HG02678 (cell line): ENCODE measurements around the gene FGF12.

ENCODE experiments used
- ATAC-seq: cut with Tn5 transposase; IDR thresholded peaks from one replicate; pipeline ENCODE4 v1.9.1; 2021; ENCODE audit warnings: mild to moderate bottlenecking, moderate library complexity; ENCODE audit not compliant: unreplicated experiment

FGF12 gene

DNA sequence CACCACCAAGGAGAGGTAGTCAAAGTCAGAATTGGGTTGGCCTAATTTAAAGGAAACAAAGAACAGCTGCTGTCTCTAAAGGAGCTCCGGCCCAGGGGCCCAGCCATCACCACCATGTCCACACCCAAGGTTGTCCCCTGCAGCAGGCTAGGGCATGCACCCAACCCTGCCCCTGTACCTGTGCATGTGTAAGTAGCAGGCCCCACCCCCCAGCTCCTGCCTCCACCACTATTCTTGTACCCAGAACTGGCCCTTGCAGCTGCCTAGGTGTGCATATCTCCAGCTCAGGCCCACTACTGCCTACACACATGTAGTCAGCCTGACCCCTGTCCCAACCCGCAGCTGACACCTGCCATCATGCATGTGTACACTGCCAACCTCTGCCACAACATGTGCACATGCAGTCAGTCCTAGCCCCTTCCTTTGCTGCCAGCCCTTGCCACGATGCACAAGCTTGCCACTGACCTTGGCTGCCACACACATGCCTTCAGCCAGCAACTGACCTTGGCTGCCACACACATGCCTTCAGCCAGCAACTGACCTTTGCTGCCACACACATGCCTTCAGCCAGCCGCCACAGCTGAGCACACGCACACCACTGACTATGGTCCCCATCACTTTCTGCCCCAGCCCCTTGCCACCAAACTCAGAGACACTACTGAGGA lies 39.7 kb downstream of the FGF12 start:
- no peak for ATAC-seq

DNA sequence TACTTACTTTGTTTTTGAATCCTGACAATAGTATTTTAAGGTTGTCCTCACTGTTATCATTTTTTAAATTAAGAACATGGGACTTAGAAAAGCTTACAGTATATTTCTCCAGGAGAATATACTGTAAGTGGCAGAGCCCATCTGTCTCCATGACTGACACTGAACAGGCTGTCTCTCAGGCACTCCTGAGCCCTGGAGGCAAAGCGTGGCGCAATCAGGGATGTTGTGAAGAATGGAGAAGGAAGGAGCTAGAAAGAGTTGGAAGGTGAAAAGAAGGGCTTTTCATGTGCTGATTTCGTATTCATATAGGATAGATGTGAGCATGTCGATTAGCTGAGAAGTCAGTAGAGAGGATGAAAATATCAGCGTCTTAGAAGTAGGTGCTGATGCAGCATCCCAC lies 41.5 kb downstream of the FGF12 start:
- no peak for ATAC-seq

DNA sequence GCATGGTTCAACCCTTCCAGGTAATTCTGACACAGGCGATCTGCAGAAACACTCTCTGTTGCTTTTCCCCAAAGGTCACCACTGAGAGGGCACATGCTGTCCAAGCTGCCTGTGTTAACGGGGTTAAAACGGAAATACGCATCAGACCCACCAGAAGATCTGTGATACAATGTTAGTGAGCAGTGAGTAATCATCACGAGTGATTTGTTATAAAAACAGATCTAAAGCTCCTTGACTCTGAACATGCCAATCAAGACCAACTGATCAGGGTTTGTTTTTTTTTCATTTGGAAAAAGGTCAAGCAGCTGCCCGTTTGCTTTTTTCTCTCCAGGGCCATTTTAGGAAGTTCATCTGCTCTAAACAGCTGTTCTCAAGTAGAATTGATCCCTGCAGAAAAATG lies 43.2 kb downstream of the FGF12 start:
- ATAC-seq: no peak

DNA sequence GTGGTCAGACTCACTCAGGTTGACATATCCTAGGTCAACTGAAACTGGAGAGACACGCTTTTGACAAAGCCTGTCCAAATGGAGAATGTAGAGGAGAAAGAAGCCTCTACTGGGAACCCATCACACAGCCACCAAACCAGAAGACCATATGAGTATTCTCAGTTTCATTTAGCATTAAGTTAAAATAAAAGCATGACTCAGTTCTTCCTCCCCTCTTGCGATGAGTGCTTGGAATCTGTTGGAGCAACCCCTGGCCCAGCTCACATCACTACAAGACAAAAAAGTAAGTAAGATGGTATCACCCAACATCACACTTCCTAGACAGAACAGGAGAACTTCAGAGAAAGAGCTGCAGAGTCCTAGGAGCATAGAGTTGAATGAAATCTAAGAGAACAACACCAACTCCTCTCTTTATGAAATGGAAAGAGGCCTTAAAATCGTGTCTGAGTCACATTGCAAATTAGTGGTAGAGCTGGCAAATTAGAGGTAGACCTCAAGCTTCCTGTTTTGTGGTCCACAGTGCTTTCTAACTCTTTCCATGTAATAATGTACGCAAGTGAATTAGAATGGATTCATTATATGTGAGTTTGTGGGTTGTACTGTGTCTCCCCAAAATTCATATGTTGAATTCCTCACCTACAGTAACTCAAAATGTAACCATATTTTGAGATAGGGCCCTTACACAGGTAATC lies 51.2 kb downstream of the FGF12 start:
- peak; percentile 46 for ATAC-seq

- ATAC-seq: no peak
Observed at GRCh38 chr3:192655628-192656027, 71.7 kb downstream of the FGF12 start.

DNA sequence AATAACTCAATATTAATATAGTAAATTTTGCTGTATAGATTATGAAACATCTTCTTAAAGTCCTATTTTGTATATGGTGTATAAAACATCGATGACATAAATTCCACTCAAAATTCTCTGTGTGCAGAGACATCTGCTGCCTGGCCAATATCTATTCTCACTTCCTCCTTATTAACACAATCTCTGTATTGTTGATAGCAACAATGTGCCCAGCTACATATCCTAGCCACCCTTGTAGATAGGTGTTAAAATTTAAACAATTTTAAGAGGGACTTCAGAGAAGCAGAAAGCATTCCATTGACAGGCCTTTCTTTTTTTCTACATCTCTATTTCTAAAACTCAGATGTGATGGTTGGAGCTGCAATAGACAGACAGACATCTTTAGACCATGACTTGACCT lies 72.3 kb downstream of the FGF12 start:
- ATAC-seq: no peak

GRCh38 chr3:192653862-192654261 lies 73.5 kb downstream of the FGF12 start:
- no peak for ATAC-seq

- ATAC-seq: no peak
Observed at GRCh38 chr3:192652727-192653126, 74.6 kb downstream of the FGF12 start.

GRCh38 chr3:192651836-192652512 lies 75.4 kb downstream of the FGF12 start:
- no peak for ATAC-seq

DNA sequence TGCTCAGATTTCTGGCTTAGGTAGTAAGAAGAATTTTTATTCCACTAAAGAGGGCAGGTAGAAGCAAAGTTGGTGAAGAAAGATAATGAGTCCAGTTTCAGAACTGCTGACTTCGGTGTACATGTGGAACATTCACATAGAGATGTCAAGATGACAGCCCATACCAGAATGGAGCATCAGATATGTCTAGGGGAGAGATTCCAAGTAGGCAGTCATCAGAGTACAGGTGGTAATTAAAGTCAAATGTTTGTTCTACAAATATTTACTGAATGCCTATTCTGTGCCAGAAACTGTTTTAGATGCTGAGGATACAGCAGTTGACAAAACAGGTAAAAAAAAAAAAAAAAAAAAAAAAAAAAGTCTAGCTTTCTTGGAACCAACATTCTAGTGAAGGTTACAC lies 81.9 kb downstream of the FGF12 start:
- ATAC-seq: no peak

- no peak for ATAC-seq
Observed at GRCh38 chr3:192642651-192643050, 84.7 kb downstream of the FGF12 start.

GRCh38 chr3:192641919-192642318 lies 85.4 kb downstream of the FGF12 start:
- ATAC-seq: no peak

- no peak for ATAC-seq
Observed at GRCh38 chr3:192639987-192640386, 87.4 kb downstream of the FGF12 start.

DNA sequence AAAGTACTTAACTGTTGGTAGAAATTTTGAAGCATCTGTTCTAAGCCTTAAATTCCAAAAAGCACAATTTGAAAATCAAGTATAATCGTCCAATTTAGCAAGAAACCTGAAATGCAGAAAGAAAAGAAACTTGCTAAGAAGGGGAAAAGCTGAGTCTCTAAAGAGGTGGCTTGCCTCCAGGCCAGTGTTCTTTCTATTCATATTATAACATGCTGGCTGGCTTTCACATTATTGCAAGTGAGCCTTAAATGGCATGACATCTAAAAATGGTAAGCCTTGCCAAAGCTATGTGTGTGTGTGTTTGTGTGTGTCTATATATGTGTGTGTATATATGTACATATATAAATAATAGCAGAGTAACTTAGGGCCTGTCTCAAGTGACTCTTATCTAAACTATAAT lies 89.5 kb downstream of the FGF12 start:
- ATAC-seq: no peak

DNA sequence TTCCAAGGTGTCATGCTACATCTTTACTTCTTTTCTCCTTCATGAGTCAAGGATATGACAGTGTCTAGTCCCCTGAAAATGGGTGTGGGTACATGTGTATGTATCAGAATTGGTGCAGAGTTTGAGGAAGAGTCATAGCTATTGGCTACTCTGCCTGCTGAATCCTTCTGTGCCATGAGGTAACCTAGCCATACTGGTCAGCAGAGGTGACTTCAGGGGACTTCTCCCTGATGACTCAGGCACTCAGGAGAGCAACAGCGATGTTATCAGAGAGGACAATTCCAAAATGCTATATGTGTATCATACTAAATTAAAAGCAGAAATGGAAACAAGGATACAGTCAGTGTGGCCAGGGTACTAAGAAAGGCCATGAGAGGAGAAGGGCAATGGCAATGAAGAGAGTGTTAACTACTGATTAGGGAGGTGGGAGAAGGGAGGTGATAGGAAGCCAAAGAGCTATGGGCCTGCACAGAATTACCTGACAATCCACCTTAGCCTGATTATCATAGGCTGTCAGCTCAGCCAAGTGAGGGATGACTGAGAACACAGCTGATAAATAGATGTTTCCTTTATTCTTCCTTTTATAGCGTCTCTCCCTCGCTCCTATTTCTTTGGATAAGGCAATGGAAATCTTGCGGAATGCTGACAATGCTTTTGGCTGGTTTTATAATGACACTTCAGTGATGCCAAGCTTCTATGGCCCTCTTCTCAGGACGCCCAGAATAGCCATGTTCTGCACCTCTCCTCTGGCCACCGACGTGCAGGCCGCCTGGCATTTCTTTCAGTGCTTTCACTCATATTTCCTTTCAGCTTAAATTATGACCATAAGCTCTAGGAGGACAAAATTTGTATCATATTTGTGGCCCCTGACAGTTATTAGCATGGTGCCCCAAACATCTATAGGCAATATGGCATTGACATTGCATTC lies 90.6 kb downstream of the FGF12 start:
- no peak for ATAC-seq

DNA sequence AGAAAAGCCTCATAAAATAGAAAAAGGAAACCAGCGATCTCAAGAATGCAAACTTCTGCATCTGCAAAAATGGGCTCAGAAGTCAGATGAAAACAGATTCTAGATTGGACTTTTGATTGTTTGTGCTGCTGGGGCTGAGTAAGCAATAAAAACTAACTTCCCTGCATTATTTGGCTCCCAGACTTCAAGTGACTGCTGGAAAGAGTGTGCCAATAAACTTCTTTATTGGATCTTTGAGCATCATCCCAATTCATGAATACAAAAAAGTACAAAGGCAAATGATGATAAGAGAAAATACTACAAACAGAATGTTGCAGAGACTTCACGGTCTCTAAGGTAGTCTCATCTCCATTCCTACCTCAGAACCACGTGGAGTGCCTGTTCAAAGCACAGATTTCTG lies 97.9 kb downstream of the FGF12 start:
- no peak for ATAC-seq

- no peak for ATAC-seq
Observed at GRCh38 chr3:192621909-192622308, 105.4 kb downstream of the FGF12 start.

DNA sequence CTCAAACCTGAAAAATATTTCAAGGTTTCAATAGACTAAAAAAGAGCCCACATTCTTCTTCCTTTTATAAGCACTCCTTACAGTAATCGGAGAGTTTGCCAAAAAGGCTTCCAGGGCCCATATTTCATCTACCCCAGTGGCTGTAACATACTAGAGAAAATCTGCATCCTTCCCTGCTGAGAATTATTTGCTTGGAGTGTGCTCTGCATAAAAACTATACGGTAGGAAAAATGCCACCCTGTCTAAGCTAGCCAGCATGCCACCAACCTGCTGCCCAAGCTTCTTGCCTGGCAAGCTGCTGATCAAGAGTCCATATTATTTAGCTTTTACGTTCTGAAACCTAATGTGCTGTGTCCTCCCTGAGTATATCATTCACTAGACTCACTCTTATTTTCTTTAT lies 107.1 kb downstream of the FGF12 start:
- ATAC-seq: no peak

DNA sequence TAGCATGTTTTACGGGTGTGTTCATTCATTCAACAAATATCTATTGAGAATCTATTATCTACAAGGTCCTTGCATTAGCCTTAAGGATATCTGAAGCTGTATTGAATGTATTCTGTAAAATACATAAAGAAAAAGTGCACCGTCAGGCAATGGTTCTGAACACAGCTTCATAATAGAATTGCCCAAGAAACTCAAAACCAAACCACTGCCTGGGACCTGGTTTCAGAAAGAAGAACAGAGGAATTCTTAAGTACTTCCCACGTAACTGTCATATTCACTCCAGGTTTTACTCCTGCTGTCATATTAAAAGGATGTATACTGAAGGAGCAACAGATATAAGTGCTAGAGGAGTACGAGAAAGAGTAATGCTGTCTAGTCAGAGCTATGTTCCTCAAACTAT lies 115.9 kb downstream of the FGF12 start:
- no peak for ATAC-seq

GRCh38 chr3:192608726-192609600 lies 118.4 kb downstream of the FGF12 start:
- no peak for ATAC-seq
